ENCODE measurements around the gene YY2. TPM values are rescaled to one million over a fixed set of nuclear protein-coding genes. Genes with fewer than 3 reads are reported as not detected.

Gene YY2
- total and polyA plus RNA-seq, 2 of the 4 experiments (the other 2 are of a cell fraction), result 0.72 to 2.5 TPM

GRCh38 chrX:21870494-21870893 is 14.7 kb downstream of the YY2 start:
- intact Hi-C loops (cut with micrococcal nuclease), result no loop called here
- POLR2A ChIA-PET (ENCODE audit: unreplicated experiment), result no interaction called here
- no peak for DNase-seq

More at GRCh38 chrX:21870494-21870893, 14.7 kb downstream of the YY2 start:
- Histone ChIP-seq H4K5ac (ENCODE audit: low read depth, low read length) (no peak overlapping the region), H2BK120ac (ENCODE audit: low read depth, low read length) (no peak overlapping the region), H3K23ac (ENCODE audit: low read depth, low read length) (no peak overlapping the region), H4K20me1 (ENCODE audit: insufficient read depth, low read length) (no peaks in the 10 kb centered on the region), H4K8ac (ENCODE audit: low read depth in 2 of 2, low read length in 2 of 2) (no peak overlapping the region), H2BK15ac (ENCODE audit: low read depth, low read length) (no peak overlapping the region), H3K4me1 (ENCODE audit: control insufficient read depth, insufficient read depth, low read length) (peaks cover 6% of the 10 kb centered on the region), H3K14ac (replicated peaks; ENCODE audit: low read depth, low read length) (no peak overlapping the region), H2BK20ac (ENCODE audit: low read depth, low read length) (no peak overlapping the region), H2AK5ac (ENCODE audit: low read depth, low read length) (no peak overlapping the region), H3K4me3 (ENCODE audit: insufficient read depth, low read depth, low read length) (no peak overlapping the region), H3K27me3 (ENCODE audit: control insufficient read depth, insufficient read depth, low read length) (peaks cover 2% of the 10 kb centered on the region; the same call in 1 of the 2 replicates), H4K91ac (ENCODE audit: insufficient read depth, low read depth, low read length) (no peak overlapping the region), H3K9me1 (ENCODE audit: insufficient read depth, low read length) (no peaks in the 10 kb centered on the region), H3K4me2 (ENCODE audit: low read depth, low read length) (no peak overlapping the region), H2BK5ac (ENCODE audit: low read depth, low read length, poor library complexity, severe bottlenecking) (no peak overlapping the region), H3K79me1 (ENCODE audit: low read depth in 1 of 2, low read length in 2 of 2) (no peaks in the 10 kb centered on the region; a peak in 1 of 4 replicates), H3K18ac (ENCODE audit: low read depth, low read length) (no peak overlapping the region), H3K9me3 (ENCODE audit: control insufficient read depth, insufficient read depth, low read length) (no peaks in the 10 kb centered on the region), H3K36me3 (ENCODE audit: control insufficient read depth, insufficient read depth, low read length) (no peaks in the 10 kb centered on the region), H3K9ac (ENCODE audit: low read depth, low read length) (no peak overlapping the region), H2AK9ac (replicated peaks; ENCODE audit: low read depth, low read length, poor library complexity) (no peak overlapping the region), H2AFZ (replicated peaks; ENCODE audit: low read length, poor library complexity) (no peak overlapping the region), H3K4ac (ENCODE audit: low read depth, low read length) (no peak overlapping the region), H3K56ac (ENCODE audit: extremely low read depth, insufficient read depth, low read length) (no peak overlapping the region), H3K27ac (ENCODE audit: insufficient read depth, low read length) (no peak overlapping the region)
- BruUV-seq (replicated peaks), result no TSS peak
- dilution Hi-C loops (cut with HindIII; ENCODE audit: low sequenced_read_pairs, unreplicated experiment), result no loop called here
- no peak for ATAC-seq (ENCODE audit: low read depth)
- CTCF ChIA-PET, result no interaction called here
- TF ChIP-seq NFE2L2 (IDR thresholded peaks at IDR 0.05; ENCODE audit: low read depth, low read length) (no peak), MAZ (IDR thresholded peaks at IDR 0.05; ENCODE audit: borderline replicate concordance, low read depth, low read length) (no peak), FOS (IDR thresholded peaks at IDR 0.05; ENCODE audit: low read depth, low read length) (no peak)
- in situ Hi-C loops (cut with MboI; ENCODE audit: low sequenced_read_pairs), result no loop called here
- WGBS, 2 experiments (ENCODE audit: extremely low coverage in 2 of 2, insufficient read length in 1 of 2), result no CpG with 5 or more reads among the region's 1 CpG
